Heart right ventricle (tissue), 16 donors: ENCODE data around the gene MAGI3. TPM values are rescaled to one million over a fixed set of nuclear protein-coding genes. Genes with fewer than 3 reads are reported as not detected.
"Not testable (repeated sequence)": the region's sequence is repeated elsewhere in the genome, so short reads cannot be mapped to it uniquely, and the experiment has no call there.

Source experiments
- ATAC-seq, 8 donors: fragments of 200-7000 bp; cut with Tn5 transposase; one replicate each; pipeline ENCODE4 v1.9.1; 2020; ENCODE audit warnings: mild to moderate bottlenecking in 8 of 8, moderate library complexity in 8 of 8, moderate number of reproducible peaks in 1 of 8
- DNase-seq, 2 donors: peaks; one replicate each; pipeline ENCODE4 v3.0.0-alpha.2; 2020
- H3K27ac ChIP-seq, 10 donors: fragments of 200-600 bp; sonication (generic) in 2 of 10; one replicate each; pipeline versions ENCODE4 v1.5.0 to v1.8.0; 2020 to 2022; ENCODE audit warnings: mild to moderate bottlenecking in 3 of 10
- H3K27me3 ChIP-seq, 7 donors: fragments of 200-600 bp; one replicate each; pipeline ENCODE4 v1.8.0; 2021 to 2022; ENCODE audit warnings: mild to moderate bottlenecking in 2 of 7
- H3K36me3 ChIP-seq, 9 donors: fragments of 200-600 bp; sonication (generic) in 1 of 9; one replicate each; pipeline versions ENCODE4 v1.5.0 to v1.8.0; 2020 to 2022; ENCODE audit warnings: mild to moderate bottlenecking in 2 of 9
- H3K4me1 ChIP-seq, 9 donors: fragments of 200-600 bp; sonication (generic) in 1 of 9; one replicate each; pipeline versions ENCODE4 v1.5.0 to v1.8.0; 2020 to 2022; ENCODE audit warnings: mild to moderate bottlenecking in 4 of 9
- H3K4me3 ChIP-seq, 10 donors: fragments of 200-600 bp; sonication (generic) in 2 of 10; one replicate each; pipeline versions ENCODE4 v1.5.0 to v1.8.0; 2020 to 2022; ENCODE audit warnings: mild to moderate bottlenecking in 7 of 10, moderate library complexity in 2 of 10
- H3K9me3 ChIP-seq, 11 donors: fragments of 200-600 bp in 10 of 11; sonication (generic) in 2 of 11; one replicate each; pipeline versions ENCODE4 v1.5.0 to v1.8.0; 2013 to 2022; ENCODE audit warnings: mild to moderate bottlenecking in 2 of 11, control low read depth in 1 of 11, moderate library complexity in 1 of 11
- CTCF ChIP-seq, 9 donors: fragments of 200-600 bp; sonication (generic) in 2 of 9; IDR thresholded peaks; one replicate each; pipeline versions ENCODE4 v1.5.0 to v1.8.0; 2021 to 2022; ENCODE audit warnings: antibody characterized with exemption in 9 of 9, mild to moderate bottlenecking in 5 of 9, moderate library complexity in 1 of 9
- WGBS, 2 donors: extraction: QIAGEN DNeasy Blood & Tissue Kit; methylation state at CpG; one replicate each; pipeline ENCODE4 v1.1.7; 2013; ENCODE audit warnings: inconsistent platforms in 1 of 2; 5-methylcytosine and 5-hydroxymethylcytosine counted together
- intact Hi-C, 10 donors: fragments of 100-400 bp; cut with DNase I; formaldehyde crosslinking; loops; one replicate each; pipeline versions ENCODE4 v1.11.1 to v1.14.2; 2022
- polyA plus RNA-seq, 2 donors: library from polyadenylated mRNA; stranded (reverse); fragments of 200-250 nt; gene quantifications; one replicate each; pipeline ENCODE4 v1.2.3, GENCODE V29; 2013
- total RNA-seq, 10 donors: library from RNA; stranded (reverse); fragmentation: NEBNext Ultra II Directional in 3 of 10; extraction: Animal tissue kit (Norgen Biotek cat#: 25700) in 3 of 10; gene quantifications; one replicate each; pipeline versions ENCODE4 v1.2.1 to v1.2.4, GENCODE V29; 2021 to 2023
- donor health status: Arrhythmogenic right ventricular cardiomyopathy.
- donor health status: ischemic (EF 13 %, LVEDD 7.1; RV severe dilation, severe dysfunction).
- donor health status: healthy with polysubstance abuse.
- donor health status: DM: no; HTN: yes; CAD: no.
- donor health status: DM: no; HTN: no; CAD: no.
- donor health status: ischemic (EF 25% LVEDD 6.9; RV normal size, moderate dysfunction).
- donor health status: ischemic (EF 25% LVEDD 5.7; RV mildly dilated, moderate dysfunction).
- donor health status: healthy.
- donor health status: DM: yes; HTN: yes; CAD: no.
- donor health status: Ischemic cardiomyopathy.
- donor health status: ischemic (EF 35%, LVEDD 5.7; RV mildly dilated, moderate dysfunction).
- donor health status: nonischemic (EF 11% LVEDD 7.7; RV severe dilation, severe dysfunction).
- donor health status: DM: yes; HTN: yes; CAD: no.
- donor health status: PGD.
- donor health status: ischemic (EF 29% LVEDD 5.4; RV normal size, mild dysfunction).
- donor health status: nonischemic (EF 23%, LVEDD 6.1; RV moderate dilation, normal function).

The MAGI3 gene
- total and polyA plus RNA-seq, 12 donors, result 2.2 to 9.4 (median 7.5) TPM

GRCh38 chr1:113415310-113416070, 25.2 kb downstream of the MAGI3 start:
- Histone ChIP-seq H3K36me3 (no peaks in the 10 kb centered on the region), H3K27ac (no peak overlapping the region), H3K27me3 (no peaks in the 10 kb centered on the region), H3K4me1 (peaks cover 0 to 8% (median 4%) of the 10 kb centered on the region in 9 donors), H3K9me3 (peaks cover 0 to 24% (median 3%) of the 10 kb centered on the region in 11 donors), H3K4me3 (no peak overlapping the region)
- DNase-seq (no peak), ATAC-seq (no peak)
- no peak for TF ChIP-seq CTCF (IDR thresholded peaks at IDR 0.05)
- 78 to 83% methylated on average over 6 of the region's 6 CpGs for WGBS, 2 donors
- intact Hi-C loops, result no loop called here

DNA sequence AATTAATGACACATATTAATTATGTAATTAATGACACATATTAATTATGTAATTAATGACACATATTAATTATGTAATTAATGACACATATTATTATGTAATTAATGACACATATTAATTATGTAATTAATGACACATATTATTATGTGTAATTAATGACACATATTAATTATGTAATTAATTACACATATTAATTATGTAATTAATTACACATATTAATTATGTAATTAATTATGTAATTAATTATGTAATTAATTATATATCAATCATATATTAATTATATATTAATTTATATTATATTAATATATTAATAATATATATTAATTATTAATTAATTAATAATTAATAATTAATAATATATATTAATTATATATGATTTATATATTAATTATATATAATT, 25.8 kb downstream of the MAGI3 start:
- intact Hi-C loops, result not testable (repeated sequence)

GRCh38 chr1:113416496-113416895, 26.2 kb downstream of the MAGI3 start:
- no peaks in the 10 kb centered on the region for H3K27me3 ChIP-seq
- H3K4me3 ChIP-seq, result no peak overlapping the region
- no peaks in the 10 kb centered on the region for H3K36me3 ChIP-seq
- peaks cover 0 to 24% (median 3%) of the 10 kb centered on the region in 11 donors for H3K9me3 ChIP-seq
- TF ChIP-seq CTCF (IDR thresholded peaks at IDR 0.05), result no peak
- intact Hi-C loops, result no loop called here
- peaks cover 0 to 8% (median 0%) of the 10 kb centered on the region in 9 donors for H3K4me1 ChIP-seq
- 88% methylated on average over 2 of the region's 2 CpGs for WGBS, 2 donors
- DNase-seq, result no peak
- no peak for ATAC-seq
- H3K27ac ChIP-seq, result no peak overlapping the region

More for the DNA sequence above, 25.8 kb downstream of the MAGI3 start:
- not testable (repeated sequence) for H3K27ac ChIP-seq, H3K4me3 ChIP-seq, H3K4me1 ChIP-seq, H3K27me3 ChIP-seq, DNase-seq, H3K36me3 ChIP-seq, ATAC-seq
- peaks cover 0 to 24% (median 3%) of the 10 kb centered on the region in 11 donors for H3K9me3 ChIP-seq

DNA sequence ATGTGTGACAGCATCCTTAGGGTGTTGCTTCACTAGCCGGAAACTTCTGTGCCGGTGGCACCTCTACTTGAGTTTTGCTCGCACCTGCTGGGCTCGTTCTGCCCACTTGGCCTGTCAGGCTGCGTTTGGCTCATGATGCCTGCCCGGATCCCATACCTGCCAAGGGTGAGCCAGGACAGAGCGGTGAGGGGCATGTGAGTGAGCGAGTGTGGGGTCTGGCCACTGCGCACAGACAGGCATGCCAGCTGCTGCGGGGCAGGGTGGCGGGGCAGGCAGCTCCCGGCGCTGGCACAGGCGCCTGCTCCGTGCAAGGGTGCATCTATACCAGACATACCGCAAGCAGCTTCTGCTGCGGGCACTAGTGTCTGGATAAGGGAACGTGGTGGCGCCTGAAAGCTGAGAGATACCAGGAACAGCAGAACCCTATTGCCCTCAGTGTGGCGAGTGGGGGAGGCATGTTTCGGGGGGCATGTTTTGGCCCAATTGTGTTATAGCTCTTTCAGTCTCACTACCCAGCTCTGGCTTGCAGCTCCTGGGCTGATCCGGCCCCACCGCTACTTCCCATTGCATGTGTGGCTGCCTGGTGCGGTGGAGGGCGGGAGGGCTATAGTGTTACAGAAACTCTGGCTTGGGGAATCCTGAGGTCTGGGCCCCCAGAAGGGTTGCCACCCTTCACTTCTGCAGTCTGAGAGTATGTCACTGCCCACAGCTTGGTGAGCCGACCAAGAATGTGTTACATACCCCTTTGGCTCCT, 32.2 kb downstream of the MAGI3 start:
- no peak overlapping the region for H3K4me3 ChIP-seq
- intact Hi-C loops, result no loop called here
- DNase-seq (no peak), ATAC-seq (no peak)
- H3K9me3 ChIP-seq, result peaks cover 0 to 37% (median 3%) of the 10 kb centered on the region in 11 donors
- WGBS, 2 donors, result 98 to 99% methylated on average over 26 of the region's 26 CpGs
- H3K27me3 ChIP-seq, result no peaks in the 10 kb centered on the region
- peaks cover 0 to 8% (median 0%) of the 10 kb centered on the region in 9 donors for H3K4me1 ChIP-seq
- no peak for TF ChIP-seq CTCF (IDR thresholded peaks at IDR 0.05)
- H3K36me3 ChIP-seq, result no peaks in the 10 kb centered on the region
- no peak overlapping the region for H3K27ac ChIP-seq
